NCI-H345 (cell line): ENCODE results near the gene ABCA5.

Experiments
- DNase-seq: peaks from one replicate; lab custom pipeline; 2025; lab: John Stamatoyannopoulos, UW

ABCA5 gene, protein sequence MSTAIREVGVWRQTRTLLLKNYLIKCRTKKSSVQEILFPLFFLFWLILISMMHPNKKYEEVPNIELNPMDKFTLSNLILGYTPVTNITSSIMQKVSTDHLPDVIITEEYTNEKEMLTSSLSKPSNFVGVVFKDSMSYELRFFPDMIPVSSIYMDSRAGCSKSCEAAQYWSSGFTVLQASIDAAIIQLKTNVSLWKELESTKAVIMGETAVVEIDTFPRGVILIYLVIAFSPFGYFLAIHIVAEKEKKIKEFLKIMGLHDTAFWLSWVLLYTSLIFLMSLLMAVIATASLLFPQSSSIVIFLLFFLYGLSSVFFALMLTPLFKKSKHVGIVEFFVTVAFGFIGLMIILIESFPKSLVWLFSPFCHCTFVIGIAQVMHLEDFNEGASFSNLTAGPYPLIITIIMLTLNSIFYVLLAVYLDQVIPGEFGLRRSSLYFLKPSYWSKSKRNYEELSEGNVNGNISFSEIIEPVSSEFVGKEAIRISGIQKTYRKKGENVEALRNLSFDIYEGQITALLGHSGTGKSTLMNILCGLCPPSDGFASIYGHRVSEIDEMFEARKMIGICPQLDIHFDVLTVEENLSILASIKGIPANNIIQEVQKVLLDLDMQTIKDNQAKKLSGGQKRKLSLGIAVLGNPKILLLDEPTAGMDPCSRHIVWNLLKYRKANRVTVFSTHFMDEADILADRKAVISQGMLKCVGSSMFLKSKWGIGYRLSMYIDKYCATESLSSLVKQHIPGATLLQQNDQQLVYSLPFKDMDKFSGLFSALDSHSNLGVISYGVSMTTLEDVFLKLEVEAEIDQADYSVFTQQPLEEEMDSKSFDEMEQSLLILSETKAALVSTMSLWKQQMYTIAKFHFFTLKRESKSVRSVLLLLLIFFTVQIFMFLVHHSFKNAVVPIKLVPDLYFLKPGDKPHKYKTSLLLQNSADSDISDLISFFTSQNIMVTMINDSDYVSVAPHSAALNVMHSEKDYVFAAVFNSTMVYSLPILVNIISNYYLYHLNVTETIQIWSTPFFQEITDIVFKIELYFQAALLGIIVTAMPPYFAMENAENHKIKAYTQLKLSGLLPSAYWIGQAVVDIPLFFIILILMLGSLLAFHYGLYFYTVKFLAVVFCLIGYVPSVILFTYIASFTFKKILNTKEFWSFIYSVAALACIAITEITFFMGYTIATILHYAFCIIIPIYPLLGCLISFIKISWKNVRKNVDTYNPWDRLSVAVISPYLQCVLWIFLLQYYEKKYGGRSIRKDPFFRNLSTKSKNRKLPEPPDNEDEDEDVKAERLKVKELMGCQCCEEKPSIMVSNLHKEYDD (N-terminal part only)

DNA sequence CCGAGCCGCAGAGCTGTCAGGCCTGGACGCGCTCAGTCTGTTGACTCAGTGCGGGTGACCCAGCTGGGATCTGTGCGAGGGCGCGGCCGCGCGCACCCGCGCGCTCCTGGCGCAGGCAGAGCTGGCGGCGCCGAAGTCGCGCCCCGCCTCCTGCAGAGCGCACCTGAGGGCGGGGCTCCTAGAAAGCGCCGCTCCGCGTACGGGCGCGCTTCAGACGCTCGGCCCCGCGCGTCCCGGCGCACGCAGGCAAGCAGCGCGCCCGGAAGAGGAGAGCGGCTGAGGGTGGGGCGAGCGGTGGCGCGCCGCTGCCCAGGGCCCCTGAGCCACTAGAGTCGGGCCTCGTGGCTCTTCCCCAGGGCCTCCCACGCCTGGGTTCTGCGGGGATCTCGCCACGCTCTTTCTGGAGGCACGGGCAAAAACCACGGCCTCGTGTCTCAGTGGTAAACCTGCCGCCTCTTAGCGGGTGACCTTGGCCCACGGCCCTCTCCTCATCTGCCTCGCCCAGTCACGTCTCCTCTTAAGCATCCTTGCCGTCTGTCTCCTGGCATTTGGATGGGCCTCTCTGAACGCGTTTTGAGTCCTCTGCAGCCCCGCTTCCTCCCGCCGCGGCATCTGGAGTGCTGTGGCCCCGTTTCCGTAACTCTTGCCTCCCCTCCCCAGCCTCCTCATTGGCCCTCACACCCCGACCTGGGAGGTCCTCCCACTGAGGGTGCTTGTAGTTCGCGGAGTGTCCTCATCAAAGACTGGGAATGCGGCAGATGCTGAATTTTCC is at the start of gene ABCA5:
Gene ABCA5 (minus strand): TSS at position 74 of the 772 bp plus-strand sequence. CDS start 12,718 bp downstream, outside the sequence.
- peak; percentile 92 for DNase-seq

DNA sequence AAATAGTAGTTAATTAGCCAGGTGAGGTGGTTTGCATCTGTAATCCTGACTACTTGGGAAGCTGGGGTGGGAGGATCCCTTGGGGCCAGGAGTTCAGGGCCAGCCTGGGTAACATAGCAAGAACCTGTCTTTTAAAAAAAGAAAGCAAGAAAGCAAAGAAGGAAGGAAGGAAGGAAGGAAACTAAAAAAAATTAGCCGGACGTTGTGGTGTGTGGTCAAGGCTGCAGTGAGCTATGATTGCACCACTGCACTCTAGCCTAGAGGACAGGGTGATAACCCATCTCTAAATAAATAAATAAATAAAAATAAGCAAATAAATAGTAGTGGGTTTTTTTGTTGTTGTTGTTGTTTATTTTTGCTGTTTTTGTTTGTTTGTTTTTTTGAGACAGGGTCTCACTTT is 48.3 kb upstream of the ABCA5 start:
- DNase-seq, result no peak

DNA sequence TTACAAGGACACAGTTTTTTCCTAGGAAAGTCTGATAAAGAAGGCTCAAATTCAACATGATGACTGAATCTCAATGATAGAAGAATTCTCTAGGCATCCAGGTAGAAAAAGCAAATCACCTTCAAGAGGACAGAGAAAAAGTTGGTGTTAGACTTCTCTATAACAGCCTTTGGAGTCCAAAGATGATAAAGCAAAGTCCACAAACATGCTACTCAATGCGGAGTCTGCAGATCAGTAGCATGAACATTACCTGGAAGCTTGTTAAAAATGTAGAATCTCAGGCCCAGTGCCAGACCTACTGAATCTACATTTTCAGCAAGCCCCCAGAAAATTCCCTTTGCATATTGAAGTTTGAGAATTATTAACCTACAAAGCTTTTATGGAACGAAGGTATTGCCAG is 46.1 kb upstream of the ABCA5 start:
- no peak for DNase-seq

DNA sequence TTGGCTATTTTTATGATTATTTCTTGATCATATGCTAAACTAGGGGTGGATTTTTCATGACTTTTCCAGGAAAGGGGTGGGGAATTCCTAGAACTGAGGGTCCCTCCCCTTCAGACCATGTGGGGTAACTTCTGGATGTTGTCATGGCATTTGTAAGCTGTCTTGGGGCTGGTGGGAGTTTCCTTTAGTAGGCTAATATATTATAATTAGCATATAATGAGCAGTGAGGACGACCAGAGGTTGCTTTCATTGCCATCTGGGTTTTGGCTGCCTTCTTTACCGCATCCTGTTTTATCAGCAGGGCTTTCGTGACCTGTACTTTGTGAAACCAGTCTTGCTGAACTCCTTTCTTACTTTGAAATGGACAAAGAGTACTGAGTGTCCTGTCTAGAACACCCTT is 40.4 kb upstream of the ABCA5 start:
- DNase-seq, result no peak

DNA sequence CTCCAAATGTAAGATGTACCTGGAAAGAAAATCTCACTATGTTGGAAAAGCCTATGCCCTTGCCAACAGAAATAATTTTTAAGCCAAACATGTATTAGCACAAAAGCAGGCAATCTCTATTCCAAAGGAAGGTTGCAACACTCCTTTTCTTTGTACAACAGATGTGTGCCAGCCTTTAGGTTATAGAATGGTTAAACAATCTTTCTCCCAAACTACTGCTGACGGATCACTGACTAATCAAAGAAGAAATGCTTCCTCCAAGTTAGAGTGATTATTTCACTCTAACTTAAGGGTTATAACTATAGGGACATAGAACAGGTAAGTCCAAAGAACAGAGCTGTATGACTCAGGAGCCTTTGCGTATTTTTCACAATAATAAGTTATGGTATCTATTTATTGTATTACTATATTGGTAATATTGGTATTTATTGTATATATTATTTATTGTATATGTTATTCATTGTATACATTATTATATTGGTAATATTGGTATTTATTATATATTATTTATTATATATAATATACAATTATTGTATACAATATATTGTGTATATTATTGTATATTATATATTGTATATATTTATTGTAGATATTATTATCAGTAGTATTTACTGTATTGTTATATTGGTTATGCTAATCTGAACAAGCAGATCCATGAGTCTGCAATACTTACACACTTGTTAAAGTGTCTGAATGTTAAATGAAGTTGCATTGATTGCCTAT is 36.7 kb upstream of the ABCA5 start:
- no peak for DNase-seq

DNA sequence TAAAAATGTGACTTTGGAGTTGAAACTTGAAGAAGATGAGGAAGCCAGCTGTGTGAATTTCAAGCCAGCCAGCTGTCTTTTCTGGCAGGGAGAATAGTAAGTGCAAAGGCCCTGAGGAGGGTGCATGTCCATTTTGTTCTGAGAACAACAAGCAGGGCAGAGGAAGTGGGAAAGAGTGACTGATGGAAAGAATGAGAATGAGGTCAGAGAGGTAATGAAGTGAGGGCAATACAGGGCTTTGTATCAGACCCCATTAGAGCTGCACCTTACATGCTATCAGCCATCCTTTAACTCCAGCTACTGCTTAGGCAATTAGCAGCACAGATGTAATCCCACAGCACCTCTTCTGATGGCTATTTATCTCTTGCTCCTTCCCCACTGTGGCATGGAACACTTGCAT is 34.2 kb upstream of the ABCA5 start:
- DNase-seq, result no peak

DNA sequence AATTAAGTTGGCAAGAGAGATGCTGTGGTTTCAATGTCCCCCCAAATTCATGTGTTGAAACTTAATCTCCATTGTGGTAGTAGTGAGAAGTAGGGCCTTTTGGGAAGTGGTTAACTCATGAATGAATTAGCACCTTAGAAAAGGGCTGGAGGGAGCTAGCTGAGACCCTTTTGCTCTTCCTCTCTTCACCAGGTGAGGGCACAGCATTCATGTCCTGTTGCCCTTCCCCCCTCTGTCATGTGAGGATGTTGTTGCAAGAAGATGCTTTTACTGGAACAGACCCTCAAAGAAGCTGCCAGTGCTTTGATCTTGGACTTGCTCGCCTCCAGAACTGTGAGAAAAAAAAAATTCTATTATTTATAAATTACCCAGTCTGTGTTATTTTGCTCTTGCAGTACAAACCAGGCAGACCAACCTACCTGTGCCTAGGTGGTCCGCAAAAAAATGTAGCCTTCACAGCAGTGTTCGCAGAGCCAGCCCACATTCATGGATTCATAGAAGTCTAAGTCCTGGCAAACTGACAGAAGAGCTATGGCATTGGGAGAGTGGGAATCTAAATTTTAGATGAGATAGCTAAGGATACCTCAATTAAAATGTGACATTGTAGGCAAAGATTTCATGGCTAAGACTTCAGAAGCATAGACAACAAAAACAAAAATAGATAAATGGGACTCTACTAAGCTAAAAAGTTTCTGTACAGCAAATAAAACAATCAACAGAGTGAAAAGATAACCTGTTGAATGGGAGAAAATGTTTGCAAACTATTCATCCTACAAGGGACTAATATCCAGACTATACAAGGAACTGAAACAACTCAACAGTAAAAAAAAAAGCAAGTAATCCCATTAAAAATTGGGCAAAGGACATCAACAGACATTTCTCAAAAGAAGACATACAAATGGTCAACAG is 32.0 kb upstream of the ABCA5 start:
- DNase-seq, result peak; percentile 13

DNA sequence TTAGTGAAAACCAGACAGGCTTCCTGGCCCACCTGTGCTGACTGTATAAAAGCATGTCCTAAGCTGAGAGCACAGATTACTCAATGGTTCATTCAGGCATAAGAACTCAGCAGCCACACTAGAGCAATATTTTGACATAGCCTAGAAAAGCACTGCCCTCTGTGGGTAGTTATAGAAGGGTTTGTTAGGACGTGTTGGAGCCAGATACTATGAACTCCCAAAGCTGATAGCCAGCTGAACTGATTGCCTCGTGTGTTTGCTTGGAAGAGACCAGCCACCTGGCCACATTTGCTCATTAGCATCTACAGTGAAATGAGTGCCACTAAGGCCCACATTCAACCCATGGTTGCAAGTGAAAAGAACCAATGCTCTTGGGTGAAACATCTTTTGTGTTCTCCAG is 30.8 kb upstream of the ABCA5 start:
- no peak for DNase-seq

DNA sequence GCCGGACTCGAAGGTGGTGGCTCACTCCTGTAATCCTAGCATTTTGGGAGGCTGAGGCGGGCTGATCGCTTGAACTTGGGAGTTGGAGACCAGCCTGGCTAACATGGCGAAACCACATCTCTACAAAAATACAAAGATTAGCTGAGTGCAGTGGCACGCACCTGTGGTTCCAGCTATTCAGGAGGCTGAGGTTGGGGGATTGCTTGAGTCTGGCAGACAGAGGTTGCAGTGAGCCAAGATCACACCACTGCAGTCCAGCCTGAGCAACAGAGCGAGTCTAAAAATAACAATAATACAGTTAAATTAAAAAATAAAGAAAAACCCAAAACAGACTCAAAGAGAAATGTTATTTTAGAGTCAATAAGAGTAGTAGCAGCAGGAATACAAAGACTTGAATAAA is 29.7 kb upstream of the ABCA5 start:
- no peak for DNase-seq

DNA sequence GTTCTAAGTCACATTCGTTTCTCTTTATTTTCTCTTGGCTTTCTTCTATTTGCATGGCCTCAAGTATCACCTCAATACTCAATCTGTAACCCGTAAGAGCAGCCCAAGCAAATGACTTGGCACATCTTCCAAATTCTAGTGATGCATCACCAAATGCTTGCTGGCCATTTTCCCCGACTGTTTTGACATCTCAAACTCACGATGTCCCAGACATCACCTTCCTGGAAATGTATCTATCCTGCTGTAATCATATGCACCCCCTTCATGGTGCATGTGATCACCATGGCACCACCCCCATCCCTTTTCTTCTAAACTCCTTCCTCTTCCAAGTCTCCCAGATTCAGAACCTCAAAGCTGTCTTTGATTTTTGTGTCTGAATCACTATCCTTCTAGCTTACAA is 24.0 kb upstream of the ABCA5 start:
- no peak for DNase-seq

DNA sequence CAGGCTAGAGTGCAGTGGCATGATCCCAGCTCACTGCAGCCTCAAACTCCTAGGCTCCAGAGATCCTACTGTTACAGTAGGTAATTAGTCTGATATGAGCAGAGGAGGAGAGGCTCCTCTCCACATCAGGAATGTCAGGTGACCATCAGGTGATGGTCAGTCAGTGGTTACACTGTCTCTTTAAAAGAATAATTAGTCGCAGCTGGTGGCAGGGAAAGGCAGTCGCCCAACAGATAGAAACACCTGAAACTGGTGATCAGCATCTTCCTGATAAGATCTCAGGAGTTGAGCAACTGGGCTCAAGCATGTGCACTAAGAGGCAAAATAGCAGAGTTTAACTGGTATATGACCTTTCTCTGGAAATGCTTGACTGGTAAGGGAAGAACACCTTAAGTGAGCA is 21.5 kb upstream of the ABCA5 start:
- DNase-seq, result no peak

DNA sequence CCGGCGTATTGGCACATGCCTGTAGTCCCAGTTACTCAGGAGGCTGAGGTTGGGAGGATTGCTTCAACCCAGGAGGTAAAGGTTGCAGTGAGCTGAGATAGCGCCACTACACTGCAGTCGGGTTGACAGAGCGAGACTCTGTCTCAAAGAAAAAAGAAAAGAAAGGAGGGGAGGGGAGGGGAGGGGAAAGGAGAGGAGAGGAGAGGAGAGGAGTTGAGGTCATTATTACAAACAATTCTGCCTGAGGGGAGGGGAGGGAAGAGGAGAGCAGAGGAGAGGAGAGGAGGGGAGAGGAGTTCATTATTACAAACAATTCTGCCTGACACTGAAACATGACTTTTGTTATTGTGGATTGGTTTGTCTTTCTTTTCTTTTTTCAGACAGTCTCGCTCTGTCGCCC is 19.8 kb upstream of the ABCA5 start:
- no peak for DNase-seq

DNA sequence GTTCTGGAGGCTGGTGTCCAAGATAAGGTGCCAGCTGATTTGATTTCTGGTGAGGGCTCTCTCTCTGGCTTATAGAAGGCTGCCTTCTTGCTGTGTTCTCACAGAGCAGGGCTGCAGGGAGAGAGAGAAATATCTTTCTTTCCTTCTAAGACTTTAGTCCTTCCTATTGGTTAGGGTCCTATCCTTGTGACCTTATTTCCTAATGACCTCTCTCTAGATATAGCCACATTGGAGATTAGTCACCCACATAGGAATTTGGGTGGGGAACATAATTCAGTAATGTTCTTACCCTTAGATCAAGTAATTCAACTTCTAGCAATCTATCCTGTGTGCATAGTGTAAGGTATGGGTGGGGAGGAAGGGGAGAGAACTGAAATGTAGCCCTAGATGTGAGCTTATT is 18.0 kb upstream of the ABCA5 start:
- no peak for DNase-seq

DNA sequence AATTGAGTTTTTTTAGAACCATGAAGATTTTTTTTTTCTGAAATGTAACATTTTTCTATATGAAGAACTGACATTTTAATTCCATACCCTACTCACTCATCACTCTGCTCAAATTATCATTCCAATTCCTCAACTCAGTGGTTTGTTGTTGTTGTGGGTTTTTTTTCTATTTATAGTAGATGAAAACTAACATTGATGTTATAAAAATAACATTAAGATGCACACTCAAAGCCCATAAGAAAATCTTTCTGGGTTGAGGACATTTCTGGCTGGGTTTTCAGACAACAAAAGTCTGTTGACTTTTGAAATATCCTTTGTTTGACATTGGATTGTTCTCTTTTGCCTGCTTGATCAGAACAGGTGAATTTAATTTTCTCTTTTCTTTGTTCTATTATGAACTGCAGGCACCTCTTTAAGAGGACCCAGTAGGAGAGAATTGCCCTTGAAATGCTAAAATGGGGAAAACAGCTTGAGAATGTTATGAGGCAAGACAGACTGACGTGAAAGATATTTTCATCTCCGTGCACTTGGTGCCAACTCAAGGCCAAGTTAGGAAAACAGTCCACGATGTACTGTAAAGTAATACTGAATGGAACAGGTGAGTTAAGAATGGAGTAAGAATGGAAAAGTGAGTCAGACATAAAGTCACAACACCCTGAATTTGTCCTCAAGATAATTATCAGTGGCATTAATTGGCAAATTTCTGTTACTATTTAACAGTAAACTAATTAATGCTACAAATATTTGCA is 16.1 kb upstream of the ABCA5 start:
- DNase-seq, result peak; percentile 19

DNA sequence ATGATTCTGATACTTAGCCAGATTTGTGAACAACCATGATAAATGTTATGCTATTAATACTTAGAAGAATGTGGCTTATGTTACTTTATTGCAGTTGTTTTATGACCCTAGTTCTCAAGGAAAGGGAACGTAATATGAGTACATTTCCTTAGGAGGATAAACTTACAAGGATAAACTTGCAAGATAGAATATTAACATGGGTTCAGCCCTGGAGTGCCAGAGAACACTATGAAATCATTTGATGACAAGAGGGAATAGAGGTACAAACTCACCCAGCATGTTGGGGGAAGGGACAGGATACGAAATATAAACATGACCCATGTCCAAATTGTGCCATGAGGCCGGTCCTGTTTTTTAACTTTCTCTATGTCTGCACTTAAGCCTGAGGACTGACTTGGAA is 13.0 kb upstream of the ABCA5 start:
- no peak for DNase-seq

DNA sequence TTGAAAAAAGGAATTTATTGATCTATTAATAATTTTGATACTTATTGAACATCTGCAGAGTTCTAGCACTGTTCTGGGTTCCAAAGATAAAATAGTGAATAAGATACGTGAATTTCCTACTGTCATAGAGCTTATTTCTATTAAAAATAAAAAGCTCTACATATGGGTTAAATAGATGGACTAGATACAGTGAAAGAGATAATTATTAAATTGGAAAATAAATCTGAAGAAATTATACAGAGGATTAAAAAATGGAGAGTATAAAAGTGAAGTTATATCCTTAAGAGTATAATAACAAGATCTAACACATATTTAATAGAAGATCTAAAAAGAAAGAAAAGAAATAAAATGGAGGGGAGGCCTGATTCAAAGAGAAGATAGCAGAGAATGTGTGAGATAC is 10.1 kb upstream of the ABCA5 start:
- DNase-seq, result no peak

DNA sequence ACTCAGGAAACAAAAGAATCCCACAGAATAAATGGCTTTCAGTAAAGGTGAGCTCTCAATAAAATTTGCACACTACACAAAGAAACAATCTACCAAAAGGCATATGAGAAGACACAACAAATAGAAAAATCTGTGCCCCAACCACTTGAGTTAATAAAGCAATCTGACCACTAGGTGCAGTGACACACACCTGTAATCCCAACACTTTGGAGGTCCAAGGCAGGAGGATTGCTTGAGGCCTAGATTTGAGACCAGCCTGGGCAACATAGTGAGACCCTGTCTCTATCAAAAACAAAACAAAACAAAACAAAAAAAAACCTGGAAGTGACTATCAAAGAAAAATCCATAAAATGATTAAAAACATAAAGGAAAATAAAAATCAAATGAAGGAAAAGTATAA is 9.6 kb upstream of the ABCA5 start:
- no peak for DNase-seq

DNA sequence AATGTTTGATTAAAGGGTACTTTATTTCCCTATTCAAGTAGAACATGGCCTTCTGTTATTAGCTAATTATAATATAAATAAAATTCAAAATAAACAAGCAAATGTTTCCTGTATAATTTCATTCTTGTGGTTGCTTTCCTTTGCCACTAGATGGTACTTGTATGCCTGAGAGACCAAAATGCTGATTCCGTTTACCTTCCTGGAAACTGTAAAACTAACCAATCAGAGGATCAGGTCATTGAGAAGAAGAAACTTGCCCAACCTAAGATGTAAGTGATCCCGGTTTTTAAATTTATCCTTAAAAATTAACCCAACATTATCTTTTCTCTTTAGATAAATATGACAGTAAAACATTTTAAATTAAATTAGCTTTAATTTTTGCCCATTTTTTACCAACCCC is 8.1 kb upstream of the ABCA5 start:
- no peak for DNase-seq

DNA sequence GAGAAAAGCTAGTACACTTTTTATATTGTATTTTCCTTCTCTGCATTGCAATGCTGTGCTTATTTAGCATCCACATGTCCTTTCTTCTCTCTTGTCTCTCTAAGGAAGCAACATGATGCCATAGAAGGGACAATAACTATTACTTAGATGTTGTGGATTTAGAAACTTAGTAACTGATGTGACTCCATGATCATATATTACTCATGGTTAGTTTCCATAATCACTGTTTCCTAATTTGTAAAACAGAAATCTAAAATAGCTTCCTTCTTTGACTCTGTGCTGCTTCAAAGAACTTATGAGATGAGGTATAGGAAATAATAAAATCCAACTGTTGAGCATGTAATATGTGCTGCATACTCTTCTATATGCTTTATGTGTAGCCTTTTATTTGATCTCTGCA is 6.6 kb upstream of the ABCA5 start:
- no peak for DNase-seq
